HepG2 (cell line): ENCODE results near the gene SLC15A5. TPM values are rescaled to one million over a fixed set of nuclear protein-coding genes. Genes with fewer than 3 reads are reported as not detected.

Experiments used
- ATAC-seq: fragments of 200-7000 bp; cut with Tn5 transposase; 3 replicates; pipeline ENCODE4 v1.9.1; 2020; ENCODE audit warnings: mild to moderate bottlenecking, moderate library complexity
- BruUV-seq: library from RNA; stranded (reverse); fragments of 400-500 nt; replicated peaks from 2 replicates; lab custom pipeline; 2021; lab: Mats Ljungman, UMichigan
- CTCF ChIA-PET: fragments of 300-600 bp; formaldehyde crosslinking; extraction: SDS; loops from one replicate; lab custom pipeline; 2021; ENCODE audit warnings: low total read pairs, inconsistent platforms, low intra/inter-chr PET ratio; lab: Yijun Ruan, JAX
- POLR2A ChIA-PET: fragments of 350-600 bp; sonication (Branson Sonifier 250); formaldehyde crosslinking; loops from one replicate; lab custom pipeline; 2020; ENCODE audit warnings: antibody characterized with exemption, inconsistent platforms; lab: Yijun Ruan, JAX
- DNase-seq: peaks from one replicate; pipeline ENCODE4 v3.0.0-alpha.2; 2015; ENCODE audit warnings: low spot score
- FAIRE-seq: peaks from 3 replicates; lab custom pipeline; 2011; peaks lifted over from hg19 to GRCh38; lab: Jason Lieb, UNC
- H2AFZ ChIP-seq: one replicate; pipeline ENCODE4 v1.6.1; 2011; ENCODE audit warnings: low read length, inconsistent platforms
- H3K27ac ChIP-seq: fragments of 300-600 bp; 3 replicates; pipeline ENCODE4 v1.8.0; 2011; ENCODE audit warnings: mixed run types, mild to moderate bottlenecking, mixed read lengths, low read length, inconsistent platforms; ENCODE audit not compliant: insufficient read depth; ENCODE audit errors: extremely low read length
- H3K27me3 ChIP-seq, 2 experiments: fragments of 200-600 bp in 1 of 2; 2 replicates in 1 of 2; 3 replicates in 1 of 2; pipeline versions ENCODE4 v1.6.0 to v1.8.0; 2011; ENCODE audit warnings: low read length in 2 of 2, mild to moderate bottlenecking in 2 of 2, moderate library complexity in 2 of 2, inconsistent platforms in 1 of 2; ENCODE audit not compliant: insufficient read depth in 2 of 2, control insufficient read depth in 1 of 2
- H3K36me3 ChIP-seq, 2 experiments: fragments of 200-600 bp in 1 of 2; replicated peaks in 1 of 2; 2 replicates in 1 of 2; 3 replicates in 1 of 2; pipeline versions ENCODE4 v1.5.1 to v1.8.0; 2011; ENCODE audit warnings: low read length in 2 of 2, inconsistent platforms in 1 of 2; ENCODE audit not compliant: insufficient read depth in 2 of 2, control insufficient read depth in 1 of 2
- H3K4me1 ChIP-seq: 2 replicates; pipeline ENCODE4 v1.5.1; 2012; ENCODE audit warnings: low read length, inconsistent platforms; ENCODE audit not compliant: insufficient read depth
- H3K4me2 ChIP-seq: 2 replicates; pipeline ENCODE4 v1.6.0; 2011; ENCODE audit warnings: low read depth, low read length, inconsistent platforms
- H3K4me3 ChIP-seq, 3 experiments: fragments of 200-600 bp in 1 of 3; sonication (generic), shearing (Covaris generic) in 1 of 3; replicated peaks in 1 of 3; 2 replicates each; pipeline ENCODE4 v1.5.1; 2011 to 2016; ENCODE audit warnings: low read length in 3 of 3, inconsistent platforms in 2 of 3, low read depth in 2 of 3, mild to moderate bottlenecking in 2 of 3, control low read depth in 1 of 3, mixed read lengths in 1 of 3; ENCODE audit not compliant: insufficient read depth in 1 of 3
- H3K79me2 ChIP-seq: one replicate; pipeline ENCODE4 v1.6.1; 2011; ENCODE audit warnings: low read length, inconsistent platforms; ENCODE audit not compliant: insufficient read depth
- H3K9ac ChIP-seq: 2 replicates; pipeline ENCODE4 v1.6.0; 2011; ENCODE audit warnings: mild to moderate bottlenecking, low read depth, low read length, inconsistent platforms; ENCODE audit not compliant: insufficient read depth
- H3K9me3 ChIP-seq: 2 replicates; pipeline ENCODE4 v1.5.1; 2012; ENCODE audit warnings: mild to moderate bottlenecking, low read length
- H4K20me1 ChIP-seq: 2 replicates; pipeline ENCODE4 v1.6.0; 2011; ENCODE audit warnings: inconsistent platforms, mild to moderate bottlenecking, low read length, moderate library complexity; ENCODE audit not compliant: insufficient read depth
- RNF2 ChIP-seq: fragments of 450-650 bp; conservative IDR thresholded peaks from 2 replicates; pipeline ENCODE4 v1.6.1; 2016; ENCODE audit warnings: low read depth
- SMAD3 ChIP-seq: sonication (generic); formaldehyde crosslinking; IDR thresholded peaks from 2 replicates; pipeline ENCODE4 v1.4.0; 2020; ENCODE audit warnings: missing genetic modification reagents
- ZNF430 ChIP-seq: sonication (generic); formaldehyde crosslinking; IDR thresholded peaks from 2 replicates; pipeline ENCODE4 v1.9.0; 2021; ENCODE audit warnings: mild to moderate bottlenecking, missing genetic modification reagents
- ZNF432 ChIP-seq: sonication (generic); formaldehyde crosslinking; IDR thresholded peaks from 2 replicates; pipeline ENCODE4 v1.5.0; 2020; ENCODE audit warnings: missing genetic modification reagents, mild to moderate bottlenecking, borderline replicate concordance
- ZNF496 ChIP-seq: sonication (generic); formaldehyde crosslinking; IDR thresholded peaks from 2 replicates; pipeline ENCODE4 v1.8.1; 2023; ENCODE audit warnings: mild to moderate bottlenecking, moderate library complexity, missing genetic modification reagents; ENCODE audit not compliant: insufficient replicate concordance
- ZNF546 ChIP-seq: sonication (generic); formaldehyde crosslinking; conservative IDR thresholded peaks from 2 replicates; pipeline ENCODE4 v1.8.1; 2023; ENCODE audit warnings: mild to moderate bottlenecking, missing genetic modification reagents
- ZNF562 ChIP-seq: sonication (generic); formaldehyde crosslinking; IDR thresholded peaks from 2 replicates; pipeline ENCODE4 v1.8.0; 2022; ENCODE audit warnings: missing genetic modification reagents, borderline replicate concordance
- ZNF607 ChIP-seq: sonication (generic); formaldehyde crosslinking; IDR thresholded peaks from 2 replicates; pipeline ENCODE4 v1.5.1; 2020; ENCODE audit warnings: missing genetic modification reagents, mild to moderate bottlenecking, borderline replicate concordance
- ZNF841 ChIP-seq: sonication (generic); formaldehyde crosslinking; IDR thresholded peaks from 2 replicates; pipeline ENCODE4 v1.8.1; 2023; ENCODE audit warnings: missing genetic modification reagents, borderline replicate concordance
- WGBS: methylation state at CpG from one replicate; pipeline ENCODE4 v1.1.6; 2017; ENCODE audit warnings: low lambda C conversion rate; 5-methylcytosine and 5-hydroxymethylcytosine counted together
- in situ Hi-C: cut with HindIII; loops from 2 replicates; pipeline ENCODE4 v1.10.0; 2017; ENCODE audit warnings: low pct_unique_long_range_greater_than_20kb; ENCODE audit not compliant: extremely low pct_ligation_motif_present
- intact Hi-C: fragments of 100-400 bp; cut with micrococcal nuclease; formaldehyde crosslinking; loops from one replicate; pipeline ENCODE4 v1.10.0; 2022; ENCODE audit not compliant: unreplicated experiment
- polyA plus RNA-seq, 8 experiments: library from polyadenylated mRNA; depleted of rRNA in 3 of 8; stranded (reverse) in 7 of 8; unstranded in 1 of 8; fragments of >200 nt; fragmentation: Illumina TruSeq in 4 of 8; extraction: Trizol in 4 of 8; gene quantifications; 2 replicates each; pipeline versions ENCODE4 v1.2.1 to v1.2.3, GENCODE V29; 2011 to 2016; ENCODE audit warnings: low read depth in 4 of 8, missing spikeins in 1 of 8, mixed read lengths in 1 of 8; ENCODE audit not compliant: insufficient read depth in 1 of 8
- total RNA-seq, 5 experiments: library from RNA; depleted of rRNA; stranded (reverse); fragments of >200 nt; fragmentation: Illumina TruSeq; extraction: Trizol; gene quantifications; 2 replicates each; pipeline ENCODE4 v1.2.3, GENCODE V29; 2016; ENCODE audit warnings: low read depth in 1 of 5
- TF ChIP-seq, protein P1 (sequence below): sonication (generic); formaldehyde crosslinking; conservative IDR thresholded peaks from 2 replicates; pipeline ENCODE4 v1.4.0; 2020; ENCODE audit warnings: missing genetic modification reagents
- TF ChIP-seq, protein P2 (sequence below): sonication (generic); formaldehyde crosslinking; IDR thresholded peaks from 2 replicates; pipeline ENCODE4 v1.4.0; 2020; ENCODE audit warnings: mild to moderate bottlenecking, missing genetic modification reagents
- TF ChIP-seq, protein P3 (sequence below): sonication (generic); IDR thresholded peaks from 2 replicates; pipeline ENCODE4 v1.6.1; 2016; ENCODE audit warnings: low read depth, borderline replicate concordance

SLC15A5 gene
- total and polyA plus RNA-seq, 2 of the 13 experiments (the other 11 are each of a cell fraction or from before 2014, with no cell fraction given): not detected

DNA sequence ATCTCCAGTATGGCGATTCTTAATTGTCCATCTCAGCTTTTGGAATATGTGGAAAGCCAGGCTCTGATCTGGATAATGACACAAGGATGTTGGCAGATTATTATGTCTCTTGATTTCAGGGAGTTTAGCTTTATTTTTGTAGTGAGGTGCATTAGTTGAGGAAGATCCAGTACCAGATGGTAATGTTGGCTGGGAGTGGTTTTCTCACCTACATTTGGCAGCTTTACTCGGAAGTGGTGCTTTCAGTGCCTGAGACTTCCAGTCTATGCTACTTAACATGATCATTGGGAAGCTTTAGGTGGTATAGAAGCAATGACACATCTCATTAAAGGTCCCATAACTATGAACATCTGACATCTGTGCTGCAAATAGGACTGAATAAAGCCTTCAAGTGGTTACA, 7.5 kb downstream of the SLC15A5 start (continued):
- TF ChIP-seq, protein P1, sequence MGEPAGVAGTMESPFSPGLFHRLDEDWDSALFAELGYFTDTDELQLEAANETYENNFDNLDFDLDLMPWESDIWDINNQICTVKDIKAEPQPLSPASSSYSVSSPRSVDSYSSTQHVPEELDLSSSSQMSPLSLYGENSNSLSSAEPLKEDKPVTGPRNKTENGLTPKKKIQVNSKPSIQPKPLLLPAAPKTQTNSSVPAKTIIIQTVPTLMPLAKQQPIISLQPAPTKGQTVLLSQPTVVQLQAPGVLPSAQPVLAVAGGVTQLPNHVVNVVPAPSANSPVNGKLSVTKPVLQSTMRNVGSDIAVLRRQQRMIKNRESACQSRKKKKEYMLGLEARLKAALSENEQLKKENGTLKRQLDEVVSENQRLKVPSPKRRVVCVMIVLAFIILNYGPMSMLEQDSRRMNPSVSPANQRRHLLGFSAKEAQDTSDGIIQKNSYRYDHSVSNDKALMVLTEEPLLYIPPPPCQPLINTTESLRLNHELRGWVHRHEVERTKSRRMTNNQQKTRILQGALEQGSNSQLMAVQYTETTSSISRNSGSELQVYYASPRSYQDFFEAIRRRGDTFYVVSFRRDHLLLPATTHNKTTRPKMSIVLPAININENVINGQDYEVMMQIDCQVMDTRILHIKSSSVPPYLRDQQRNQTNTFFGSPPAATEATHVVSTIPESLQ (CRISPR knock-in tag): no peak
- TF ChIP-seq ZNF496: no peak

DNA sequence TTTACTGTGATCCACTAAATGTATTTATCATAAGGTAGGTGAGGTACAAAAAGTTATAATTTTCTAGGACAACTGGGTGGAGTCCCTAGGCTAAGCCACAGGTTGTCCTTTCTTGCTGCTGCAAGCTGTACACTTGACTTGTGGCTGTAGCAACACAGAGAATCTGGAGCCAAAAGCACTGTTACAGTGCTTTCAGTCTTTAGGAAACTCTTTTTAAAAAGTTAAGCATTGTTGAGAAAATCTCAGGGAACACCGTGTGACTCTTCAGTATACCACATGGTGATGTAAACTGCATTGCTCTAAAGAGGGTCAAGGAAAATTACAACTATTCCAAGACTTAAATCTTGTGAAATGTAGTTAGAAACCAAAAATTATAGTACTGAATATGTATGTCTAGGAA, 11.4 kb downstream of the SLC15A5 start:
- Histone ChIP-seq H3K27ac (no peak overlapping the region), H2AFZ (no peak overlapping the region), H3K9ac (no peak overlapping the region), H3K4me1 (no peaks in the 10 kb centered on the region), H3K4me2 (no peak overlapping the region), H3K4me3 (no peak overlapping the region), H3K27me3 (no peaks in the 10 kb centered on the region), H4K20me1 (no peaks in the 10 kb centered on the region), H3K36me3 (no peaks in the 10 kb centered on the region), H3K79me2 (no peaks in the 10 kb centered on the region), H3K9me3 (peaks cover 6% of the 10 kb centered on the region; the same call in 1 of the 2 replicates)
- FAIRE-seq (no peak), DNase-seq (no peak), ATAC-seq (no peak)
- ChIA-PET CTCF (no interaction called here), POLR2A (no interaction called here)
- 4% methylated on average over 1 of the region's 1 CpG for WGBS
- in situ Hi-C loops: no loop called here
- intact Hi-C loops: no loop called here
- BruUV-seq: no TSS peak
- TF ChIP-seq, protein P2, sequence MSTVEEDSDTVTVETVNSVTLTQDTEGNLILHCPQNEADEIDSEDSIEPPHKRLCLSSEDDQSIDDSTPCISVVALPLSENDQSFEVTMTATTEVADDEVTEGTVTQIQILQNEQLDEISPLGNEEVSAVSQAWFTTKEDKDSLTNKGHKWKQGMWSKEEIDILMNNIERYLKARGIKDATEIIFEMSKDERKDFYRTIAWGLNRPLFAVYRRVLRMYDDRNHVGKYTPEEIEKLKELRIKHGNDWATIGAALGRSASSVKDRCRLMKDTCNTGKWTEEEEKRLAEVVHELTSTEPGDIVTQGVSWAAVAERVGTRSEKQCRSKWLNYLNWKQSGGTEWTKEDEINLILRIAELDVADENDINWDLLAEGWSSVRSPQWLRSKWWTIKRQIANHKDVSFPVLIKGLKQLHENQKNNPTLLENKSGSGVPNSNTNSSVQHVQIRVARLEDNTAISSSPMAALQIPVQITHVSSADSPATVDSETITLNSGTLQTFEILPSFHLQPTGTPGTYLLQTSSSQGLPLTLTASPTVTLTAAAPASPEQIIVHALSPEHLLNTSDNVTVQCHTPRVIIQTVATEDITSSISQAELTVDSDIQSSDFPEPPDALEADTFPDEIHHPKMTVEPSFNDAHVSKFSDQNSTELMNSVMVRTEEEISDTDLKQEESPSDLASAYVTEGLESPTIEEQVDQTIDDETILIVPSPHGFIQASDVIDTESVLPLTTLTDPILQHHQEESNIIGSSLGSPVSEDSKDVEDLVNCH (CRISPR knock-in tag): no peak
- TF ChIP-seq RNF2 (no peak), ZNF562 (no peak), ZNF841 (CRISPR knock-in tag) (no peak), ZNF607 (CRISPR knock-in tag) (no peak), ZNF432 (CRISPR knock-in tag) (no peak), ZNF546 (no peak), SMAD3 (CRISPR knock-in tag) (no peak), ZNF430 (CRISPR knock-in tag) (no peak)
- TF ChIP-seq, protein P3, sequence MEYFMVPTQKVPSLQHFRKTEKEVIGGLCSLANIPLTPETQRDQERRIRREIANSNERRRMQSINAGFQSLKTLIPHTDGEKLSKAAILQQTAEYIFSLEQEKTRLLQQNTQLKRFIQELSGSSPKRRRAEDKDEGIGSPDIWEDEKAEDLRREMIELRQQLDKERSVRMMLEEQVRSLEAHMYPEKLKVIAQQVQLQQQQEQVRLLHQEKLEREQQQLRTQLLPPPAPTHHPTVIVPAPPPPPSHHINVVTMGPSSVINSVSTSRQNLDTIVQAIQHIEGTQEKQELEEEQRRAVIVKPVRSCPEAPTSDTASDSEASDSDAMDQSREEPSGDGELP: no peak
